Peyer's patch (tissue), 4 donors: ENCODE data around the gene MGRN1. TPM values are rescaled to one million over a fixed set of nuclear protein-coding genes. Genes with fewer than 3 reads are reported as not detected.

Experiments
- DNase-seq, 3 donors: peaks; one replicate each; pipeline ENCODE4 v3.0.0-alpha.2; 2017 to 2019
- H3K27ac ChIP-seq, 4 donors: fragments of 200-600 bp; sonication (generic); one replicate each; pipeline ENCODE4 v1.5.1; 2016 to 2019
- H3K27me3 ChIP-seq, 2 donors: fragments of 200-600 bp; sonication (generic); one replicate each; pipeline ENCODE4 v1.5.1; 2019
- H3K36me3 ChIP-seq, 3 donors: fragments of 200-600 bp; sonication (generic); one replicate each; pipeline ENCODE4 v1.5.1; 2016 to 2019
- H3K4me1 ChIP-seq, 4 donors: fragments of 200-600 bp; sonication (generic); one replicate each; pipeline ENCODE4 v1.5.1; 2016 to 2019
- H3K4me3 ChIP-seq, 4 donors: fragments of 200-600 bp; sonication (generic); 1 replicate in 3 of 4; 2 replicates in 1 of 4; pipeline ENCODE4 v1.5.1; 2016 to 2019; ENCODE audit warnings: mild to moderate bottlenecking in 1 of 4
- H3K9me3 ChIP-seq, 4 donors: fragments of 200-600 bp; sonication (generic); one replicate each; pipeline ENCODE4 v1.5.1; 2016 to 2019; ENCODE audit warnings: mild to moderate bottlenecking in 1 of 4
- POLR2A ChIP-seq, 2 donors: fragments of 450-650 bp; IDR thresholded peaks; one replicate each; pipeline ENCODE4 v1.5.1; 2017; ENCODE audit warnings: antibody characterized with exemption in 2 of 2, mild to moderate bottlenecking in 2 of 2, moderate library complexity in 2 of 2
- total RNA-seq, 4 donors: library from RNA; depleted of rRNA; stranded (reverse); fragments of >200 nt; gene quantifications; one replicate each; pipeline ENCODE4 v1.1.0, GENCODE V29; 2016
- TF ChIP-seq, protein P1 (sequence below), 6 experiments: fragments of 450-650 bp in 4 of 6; fragments of 200-600 bp in 2 of 6; sonication (generic) in 1 of 6; IDR thresholded peaks; one replicate each; pipeline ENCODE4 v1.5.1; 2017 to 2019; ENCODE audit warnings: antibody characterized with exemption in 6 of 6, mild to moderate bottlenecking in 3 of 6, moderate library complexity in 1 of 6

Gene MGRN1
- total RNA-seq, 4 donors from 2014 or later = 74.1 to 147 (median 93.8) TPM

DNA sequence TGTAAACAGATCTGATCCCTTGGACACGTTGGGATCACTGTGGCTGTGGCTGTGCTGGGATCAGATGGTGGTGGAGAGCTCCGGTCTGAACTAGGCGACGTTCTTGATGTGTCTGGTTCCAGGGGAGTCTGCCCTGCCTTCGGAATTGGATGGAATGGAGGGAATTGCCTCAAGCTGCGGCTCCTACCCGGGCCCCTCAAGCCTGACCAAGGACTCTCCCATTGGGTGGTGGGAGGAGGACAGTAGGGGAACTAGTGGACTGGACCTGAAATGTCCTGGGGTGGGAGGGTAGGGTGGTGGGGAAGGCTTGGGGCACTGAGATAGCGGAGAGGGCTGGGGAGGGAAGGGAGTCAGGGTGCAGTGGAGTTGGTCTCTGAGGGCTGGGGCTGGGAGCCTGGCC, 6.7 kb upstream of the MGRN1 start:
- TF ChIP-seq POLR2A (IDR thresholded peaks at IDR 0.05) = no peak
- TF ChIP-seq, protein P1, sequence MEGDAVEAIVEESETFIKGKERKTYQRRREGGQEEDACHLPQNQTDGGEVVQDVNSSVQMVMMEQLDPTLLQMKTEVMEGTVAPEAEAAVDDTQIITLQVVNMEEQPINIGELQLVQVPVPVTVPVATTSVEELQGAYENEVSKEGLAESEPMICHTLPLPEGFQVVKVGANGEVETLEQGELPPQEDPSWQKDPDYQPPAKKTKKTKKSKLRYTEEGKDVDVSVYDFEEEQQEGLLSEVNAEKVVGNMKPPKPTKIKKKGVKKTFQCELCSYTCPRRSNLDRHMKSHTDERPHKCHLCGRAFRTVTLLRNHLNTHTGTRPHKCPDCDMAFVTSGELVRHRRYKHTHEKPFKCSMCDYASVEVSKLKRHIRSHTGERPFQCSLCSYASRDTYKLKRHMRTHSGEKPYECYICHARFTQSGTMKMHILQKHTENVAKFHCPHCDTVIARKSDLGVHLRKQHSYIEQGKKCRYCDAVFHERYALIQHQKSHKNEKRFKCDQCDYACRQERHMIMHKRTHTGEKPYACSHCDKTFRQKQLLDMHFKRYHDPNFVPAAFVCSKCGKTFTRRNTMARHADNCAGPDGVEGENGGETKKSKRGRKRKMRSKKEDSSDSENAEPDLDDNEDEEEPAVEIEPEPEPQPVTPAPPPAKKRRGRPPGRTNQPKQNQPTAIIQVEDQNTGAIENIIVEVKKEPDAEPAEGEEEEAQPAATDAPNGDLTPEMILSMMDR (IDR thresholded peaks at IDR 0.05) = no peak
- Histone ChIP-seq H3K27ac (no peak overlapping the region), H3K9me3 (no peaks in the 10 kb centered on the region), H3K36me3 (no peaks in the 10 kb centered on the region), H3K27me3 (no peaks in the 10 kb centered on the region), H3K4me1 (peaks cover 4 to 46% (median 20%) of the 10 kb centered on the region in 4 donors), H3K4me3 (no peak overlapping the region)
- DNase-seq = no peak

DNA sequence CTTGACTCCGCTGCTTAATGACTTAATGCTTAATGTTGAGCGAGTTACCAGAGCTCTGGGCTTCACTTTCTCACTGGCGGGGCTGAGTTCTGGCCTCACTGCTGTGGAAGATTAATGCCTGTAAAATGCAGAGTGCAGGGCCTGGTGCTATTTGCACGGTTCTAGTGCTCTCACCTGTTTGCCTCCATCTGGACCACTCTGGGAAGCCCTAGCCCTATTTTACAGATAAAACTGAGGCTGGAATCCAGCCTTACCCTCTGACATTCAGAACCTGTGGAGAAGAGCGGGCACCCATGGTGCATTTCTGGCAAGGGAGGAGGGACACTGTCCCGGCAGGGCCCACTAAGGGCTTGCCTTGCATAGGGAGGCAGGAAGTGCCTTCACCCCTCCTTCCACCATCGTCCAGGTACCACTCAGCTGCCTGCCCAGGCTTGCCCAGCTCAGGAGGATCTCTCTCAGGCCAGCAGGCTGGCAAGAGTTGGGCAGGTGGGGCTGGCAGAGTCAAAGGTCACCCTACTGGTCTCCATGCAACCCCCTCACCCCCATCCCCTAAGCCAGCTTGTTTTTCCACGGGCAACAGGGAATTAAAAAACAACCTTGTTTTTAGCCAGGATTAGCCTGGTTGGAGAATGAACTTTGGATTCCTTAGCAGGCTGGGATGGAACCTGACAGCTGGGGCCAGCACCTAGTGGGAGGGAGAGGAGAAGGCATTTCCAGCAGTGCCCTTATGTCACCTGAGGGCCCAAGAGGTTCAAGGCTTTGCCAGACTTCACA, 5.8 kb upstream of the MGRN1 start:
- Histone ChIP-seq H3K27ac (peak overlapping the region in 1 of 4 donors; percentile 50), H3K4me3 (no peak overlapping the region), H3K36me3 (no peaks in the 10 kb centered on the region), H3K4me1 (peaks cover 0 to 38% (median 13%) of the 10 kb centered on the region in 4 donors), H3K9me3 (no peaks in the 10 kb centered on the region), H3K27me3 (no peaks in the 10 kb centered on the region)
- DNase-seq = no peak
- no peak for TF ChIP-seq POLR2A (IDR thresholded peaks at IDR 0.05)
- TF ChIP-seq, protein P1 (IDR thresholded peaks at IDR 0.05) = peak in 2 of 6 experiments; percentile 10 to 24

- Histone ChIP-seq H3K36me3 (no peaks in the 10 kb centered on the region), H3K9me3 (no peaks in the 10 kb centered on the region), H3K4me3 (peak overlapping the region in 1 of 4 donors; percentile 93), H3K4me1 (peaks cover 0 to 21% (median 10%) of the 10 kb centered on the region in 4 donors), H3K27ac (peak overlapping the region in 2 of 4 donors; percentile 95), H3K27me3 (no peaks in the 10 kb centered on the region)
- TF ChIP-seq, protein P1 (IDR thresholded peaks at IDR 0.05) = no peak
- no peak for DNase-seq
Measured at GRCh38 chr16:4623593-4623992, 1.0 kb upstream of the MGRN1 start.

- Histone ChIP-seq H3K4me3 (peak overlapping the region; percentile 89 to 100 (median 94)), H3K27ac (peak overlapping the region; percentile 93 to 95 (median 94)), H3K4me1 (peaks cover 0 to 13% (median 10%) of the 10 kb centered on the region in 4 donors), H3K36me3 (no peaks in the 10 kb centered on the region), H3K27me3 (no peaks in the 10 kb centered on the region), H3K9me3 (no peaks in the 10 kb centered on the region)
- peak; percentile 68 to 89 for TF ChIP-seq POLR2A (IDR thresholded peaks at IDR 0.05)
- TF ChIP-seq, protein P1 (IDR thresholded peaks at IDR 0.05) = no peak
- DNase-seq = peak; percentile 79 to 87 (median 81)
Measured at GRCh38 chr16:4624827-4625559, 367 bp downstream of the MGRN1 start.

GRCh38 chr16:4625560-4626159, 1.0 kb downstream of the MGRN1 start:
- no peak for TF ChIP-seq POLR2A (IDR thresholded peaks at IDR 0.05)
- TF ChIP-seq, protein P1 (IDR thresholded peaks at IDR 0.05) = no peak
- Histone ChIP-seq H3K36me3 (no peaks in the 10 kb centered on the region), H3K4me3 (peak overlapping the region; percentile 89 to 100 (median 94)), H3K27me3 (no peaks in the 10 kb centered on the region), H3K4me1 (peaks cover 0 to 13% (median 10%) of the 10 kb centered on the region in 4 donors), H3K27ac (peak overlapping the region; percentile 93 to 95 (median 94)), H3K9me3 (no peaks in the 10 kb centered on the region)
- DNase-seq = no peak
